OCI-LY3 (cell line): ENCODE results near the gene JMJD7.

Experiments used
- H2AFZ ChIP-seq: fragments of 200-600, 300-600 bp; shearing (Covaris generic); 2 replicates; pipeline ENCODE4 v1.6.0; 2014; ENCODE audit warnings: antibody characterized with exemption, low read depth, low read length
- H3K27ac ChIP-seq: fragments of 200-600, 300-600 bp; sonication (generic); 2 replicates; pipeline ENCODE4 v1.5.1; 2014; ENCODE audit warnings: mild to moderate bottlenecking, low read length, moderate library complexity, mixed read lengths
- H3K27me3 ChIP-seq: fragments of 200-600, 300-600 bp; sonication (generic); 2 replicates; pipeline ENCODE4 v1.6.1; 2014; ENCODE audit warnings: low read depth, low read length, mixed read lengths
- H3K36me3 ChIP-seq: fragments of 200-600, 300-600 bp; sonication (generic); replicated peaks from 2 replicates; pipeline ENCODE3; 2014; ENCODE audit warnings: low read depth, low read length, mixed read lengths
- H3K4me1 ChIP-seq: fragments of 300-600, 200-600 bp; sonication (generic); 2 replicates; pipeline ENCODE4 v1.6.1; 2014; ENCODE audit warnings: low read length, mixed read lengths
- H3K4me2 ChIP-seq: fragments of 200-600, 300-600 bp; sonication (generic); 2 replicates; pipeline ENCODE4 v1.6.1; 2014; ENCODE audit warnings: low read length, mixed read lengths
- H3K4me3 ChIP-seq: fragments of 300-600, 200-600 bp; sonication (generic); 2 replicates; pipeline ENCODE4 v1.5.1; 2014; ENCODE audit warnings: antibody characterized with exemption, mild to moderate bottlenecking, low read length, moderate library complexity
- H3K79me2 ChIP-seq: fragments of 300-600, 200-600 bp; shearing (Covaris generic); 2 replicates; pipeline ENCODE4 v1.6.1; 2014; ENCODE audit warnings: mild to moderate bottlenecking, low read length, mixed read lengths
- H3K9ac ChIP-seq: fragments of 300-600, 200-600 bp; shearing (Covaris generic); 2 replicates; pipeline ENCODE4 v1.6.0; 2014; ENCODE audit warnings: mild to moderate bottlenecking, low read length, moderate library complexity
- H3K9me3 ChIP-seq: fragments of 200-600, 300-600 bp; shearing (Covaris generic); 2 replicates; pipeline ENCODE4 v1.6.1; 2014; ENCODE audit warnings: low read length, mixed read lengths; ENCODE audit not compliant: insufficient read depth
- H4K20me1 ChIP-seq: fragments of 200-600, 300-600 bp; sonication (generic); 2 replicates; pipeline ENCODE4 v1.6.1; 2016; ENCODE audit warnings: low read length, mixed read lengths; ENCODE audit not compliant: insufficient read depth
- EZH2phosphoT487 ChIP-seq: fragments of 200-600 bp; shearing (Covaris generic); IDR thresholded peaks from 2 replicates; pipeline ENCODE4 v1.6.1; 2018; ENCODE audit warnings: antibody characterized with exemption, mixed run types, low read depth
- TF ChIP-seq, protein P1 (sequence below): fragments of 200-600, 300-600 bp; sonication (generic); IDR thresholded peaks from 2 replicates; pipeline ENCODE4 v1.5.1; 2014; ENCODE audit warnings: antibody characterized with exemption, low read length, low read depth

JMJD7 gene

DNA sequence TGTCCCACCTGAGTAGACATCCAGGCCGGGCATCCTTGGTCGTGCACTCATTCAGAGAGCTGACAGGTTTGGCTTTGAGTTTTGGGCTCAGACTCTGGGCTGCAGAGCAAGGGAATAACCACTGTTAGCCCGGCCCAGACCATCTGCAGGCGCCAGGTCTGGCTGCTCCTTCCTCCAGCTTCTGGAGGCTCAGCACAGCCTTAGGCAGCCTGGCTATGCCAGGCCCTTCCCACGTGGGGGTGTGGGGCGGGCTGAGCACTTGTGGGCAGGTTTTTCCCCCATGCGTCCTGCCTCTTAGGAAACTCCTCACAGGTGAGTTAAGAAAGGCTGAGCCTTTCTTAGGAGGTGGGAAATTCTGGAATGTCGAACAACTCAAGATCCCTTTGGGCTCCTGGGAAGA lies 22.0 kb downstream of the JMJD7 start:
- H3K27ac ChIP-seq: no peak overlapping the region
- no peaks in the 10 kb centered on the region for H3K36me3 ChIP-seq
- H2AFZ ChIP-seq: no peak overlapping the region
- H3K27me3 ChIP-seq: no peaks in the 10 kb centered on the region
- no peaks in the 10 kb centered on the region for H3K79me2 ChIP-seq
- no peak overlapping the region for H3K4me2 ChIP-seq
- no peaks in the 10 kb centered on the region for H3K4me1 ChIP-seq
- TF ChIP-seq, protein P1, sequence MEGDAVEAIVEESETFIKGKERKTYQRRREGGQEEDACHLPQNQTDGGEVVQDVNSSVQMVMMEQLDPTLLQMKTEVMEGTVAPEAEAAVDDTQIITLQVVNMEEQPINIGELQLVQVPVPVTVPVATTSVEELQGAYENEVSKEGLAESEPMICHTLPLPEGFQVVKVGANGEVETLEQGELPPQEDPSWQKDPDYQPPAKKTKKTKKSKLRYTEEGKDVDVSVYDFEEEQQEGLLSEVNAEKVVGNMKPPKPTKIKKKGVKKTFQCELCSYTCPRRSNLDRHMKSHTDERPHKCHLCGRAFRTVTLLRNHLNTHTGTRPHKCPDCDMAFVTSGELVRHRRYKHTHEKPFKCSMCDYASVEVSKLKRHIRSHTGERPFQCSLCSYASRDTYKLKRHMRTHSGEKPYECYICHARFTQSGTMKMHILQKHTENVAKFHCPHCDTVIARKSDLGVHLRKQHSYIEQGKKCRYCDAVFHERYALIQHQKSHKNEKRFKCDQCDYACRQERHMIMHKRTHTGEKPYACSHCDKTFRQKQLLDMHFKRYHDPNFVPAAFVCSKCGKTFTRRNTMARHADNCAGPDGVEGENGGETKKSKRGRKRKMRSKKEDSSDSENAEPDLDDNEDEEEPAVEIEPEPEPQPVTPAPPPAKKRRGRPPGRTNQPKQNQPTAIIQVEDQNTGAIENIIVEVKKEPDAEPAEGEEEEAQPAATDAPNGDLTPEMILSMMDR: no peak
- TF ChIP-seq EZH2phosphoT487: no peak
- H3K4me3 ChIP-seq: no peak overlapping the region
- H3K9ac ChIP-seq: no peak overlapping the region
- H4K20me1 ChIP-seq: no peaks in the 10 kb centered on the region
- H3K9me3 ChIP-seq: no peaks in the 10 kb centered on the region

GRCh38 chr15:41850482-41851166 lies 22.7 kb downstream of the JMJD7 start:
- no peak for TF ChIP-seq EZH2phosphoT487
- Histone ChIP-seq H3K9ac (no peak overlapping the region), H3K36me3 (no peaks in the 10 kb centered on the region)

GRCh38 chr15:41851167-41851523 lies 23.3 kb downstream of the JMJD7 start:
- Histone ChIP-seq H3K4me2 (no peak overlapping the region), H3K4me3 (no peak overlapping the region), H3K9ac (no peak overlapping the region), H3K9me3 (no peaks in the 10 kb centered on the region), H3K27me3 (no peaks in the 10 kb centered on the region), H3K79me2 (no peaks in the 10 kb centered on the region), H3K27ac (no peak overlapping the region), H2AFZ (no peak overlapping the region), H3K4me1 (no peaks in the 10 kb centered on the region), H3K36me3 (no peaks in the 10 kb centered on the region), H4K20me1 (no peaks in the 10 kb centered on the region)
- TF ChIP-seq, protein P1: no peak
- TF ChIP-seq EZH2phosphoT487: no peak

More at GRCh38 chr15:41850482-41851166, 22.7 kb downstream of the JMJD7 start:
- H3K27ac ChIP-seq: no peak overlapping the region
- no peaks in the 10 kb centered on the region for H4K20me1 ChIP-seq
- H3K4me2 ChIP-seq: no peak overlapping the region
- H3K4me1 ChIP-seq: no peaks in the 10 kb centered on the region
- no peaks in the 10 kb centered on the region for H3K27me3 ChIP-seq
- no peak overlapping the region for H3K4me3 ChIP-seq
- no peaks in the 10 kb centered on the region for H3K9me3 ChIP-seq
- H3K79me2 ChIP-seq: no peaks in the 10 kb centered on the region
- no peak overlapping the region for H2AFZ ChIP-seq

DNA sequence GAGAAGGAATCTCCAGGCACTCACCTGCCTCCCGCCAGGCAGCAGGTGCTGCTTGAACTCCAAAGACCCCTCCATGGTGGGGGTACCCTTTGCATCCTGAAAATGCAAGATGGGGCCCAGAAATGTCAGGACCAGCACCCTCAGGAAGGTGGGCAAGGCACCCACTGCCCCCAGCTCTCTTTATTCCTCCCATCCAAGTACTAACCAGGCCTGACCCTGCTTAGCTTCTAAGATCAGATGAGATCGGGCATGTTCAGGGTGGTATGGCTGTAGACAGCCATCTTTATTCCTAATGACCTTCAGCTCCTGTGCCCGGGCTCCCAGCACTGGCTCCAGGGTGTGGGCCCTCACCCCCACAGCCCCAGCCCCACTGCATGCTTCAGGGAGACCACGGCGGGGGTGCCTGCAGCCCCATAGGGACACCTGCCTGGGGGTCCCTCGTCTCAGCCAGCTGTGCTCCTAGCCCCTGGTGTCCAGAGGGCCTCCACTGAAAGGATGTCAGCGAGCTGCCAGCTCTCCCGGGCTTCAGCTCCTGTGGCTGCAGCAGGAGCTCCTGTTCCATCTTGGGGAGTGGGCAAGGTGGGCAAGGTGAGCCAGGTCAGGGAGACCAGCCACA lies 24.0 kb downstream of the JMJD7 start:
- no peaks in the 10 kb centered on the region for H3K4me1 ChIP-seq
- H2AFZ ChIP-seq: no peak overlapping the region
- H3K27ac ChIP-seq: no peak overlapping the region
- no peak overlapping the region for H3K4me2 ChIP-seq
- no peaks in the 10 kb centered on the region for H3K9me3 ChIP-seq
- no peak for TF ChIP-seq EZH2phosphoT487
- H3K27me3 ChIP-seq: no peaks in the 10 kb centered on the region
- no peaks in the 10 kb centered on the region for H3K79me2 ChIP-seq
- no peaks in the 10 kb centered on the region for H4K20me1 ChIP-seq
- no peak overlapping the region for H3K9ac ChIP-seq
- H3K36me3 ChIP-seq: no peaks in the 10 kb centered on the region
- no peak overlapping the region for H3K4me3 ChIP-seq
